ENCODE results near the gene MAPRE3. TPM values are rescaled to one million over a fixed set of nuclear protein-coding genes. Genes with fewer than 3 reads are reported as not detected.

The MAPRE3 gene
- total RNA-seq, 1 donor: 5.3 TPM

- H3K4me3 ChIP-seq (ENCODE audit: low read depth, low read length): no peak overlapping the region
- TF ChIP-seq, protein P1, sequence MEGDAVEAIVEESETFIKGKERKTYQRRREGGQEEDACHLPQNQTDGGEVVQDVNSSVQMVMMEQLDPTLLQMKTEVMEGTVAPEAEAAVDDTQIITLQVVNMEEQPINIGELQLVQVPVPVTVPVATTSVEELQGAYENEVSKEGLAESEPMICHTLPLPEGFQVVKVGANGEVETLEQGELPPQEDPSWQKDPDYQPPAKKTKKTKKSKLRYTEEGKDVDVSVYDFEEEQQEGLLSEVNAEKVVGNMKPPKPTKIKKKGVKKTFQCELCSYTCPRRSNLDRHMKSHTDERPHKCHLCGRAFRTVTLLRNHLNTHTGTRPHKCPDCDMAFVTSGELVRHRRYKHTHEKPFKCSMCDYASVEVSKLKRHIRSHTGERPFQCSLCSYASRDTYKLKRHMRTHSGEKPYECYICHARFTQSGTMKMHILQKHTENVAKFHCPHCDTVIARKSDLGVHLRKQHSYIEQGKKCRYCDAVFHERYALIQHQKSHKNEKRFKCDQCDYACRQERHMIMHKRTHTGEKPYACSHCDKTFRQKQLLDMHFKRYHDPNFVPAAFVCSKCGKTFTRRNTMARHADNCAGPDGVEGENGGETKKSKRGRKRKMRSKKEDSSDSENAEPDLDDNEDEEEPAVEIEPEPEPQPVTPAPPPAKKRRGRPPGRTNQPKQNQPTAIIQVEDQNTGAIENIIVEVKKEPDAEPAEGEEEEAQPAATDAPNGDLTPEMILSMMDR (IDR thresholded peaks at IDR 0.05; ENCODE audit: insufficient read depth, low read length): no peak
- DNase-seq (ENCODE audit: low read depth): peak; percentile 24
Measured at GRCh38 chr2:27042985-27043634, 72.7 kb downstream of the MAPRE3 start.

GRCh38 chr2:27049422-27050280 lies 79.2 kb downstream of the MAPRE3 start:
- no peak for DNase-seq (ENCODE audit: low read depth)
- TF ChIP-seq, protein P1 (IDR thresholded peaks at IDR 0.05; ENCODE audit: insufficient read depth, low read length): no peak
- peak overlapping the region; percentile 86 for H3K4me3 ChIP-seq (ENCODE audit: low read depth, low read length)

GRCh38 chr2:27050281-27050995 lies 80.0 kb downstream of the MAPRE3 start:
- TF ChIP-seq, protein P1 (IDR thresholded peaks at IDR 0.05; ENCODE audit: insufficient read depth, low read length): peak; percentile 62
- peak; percentile 99 for DNase-seq (ENCODE audit: low read depth)
- peak overlapping the region; percentile 87 for H3K4me3 ChIP-seq (ENCODE audit: low read depth, low read length)

DNA sequence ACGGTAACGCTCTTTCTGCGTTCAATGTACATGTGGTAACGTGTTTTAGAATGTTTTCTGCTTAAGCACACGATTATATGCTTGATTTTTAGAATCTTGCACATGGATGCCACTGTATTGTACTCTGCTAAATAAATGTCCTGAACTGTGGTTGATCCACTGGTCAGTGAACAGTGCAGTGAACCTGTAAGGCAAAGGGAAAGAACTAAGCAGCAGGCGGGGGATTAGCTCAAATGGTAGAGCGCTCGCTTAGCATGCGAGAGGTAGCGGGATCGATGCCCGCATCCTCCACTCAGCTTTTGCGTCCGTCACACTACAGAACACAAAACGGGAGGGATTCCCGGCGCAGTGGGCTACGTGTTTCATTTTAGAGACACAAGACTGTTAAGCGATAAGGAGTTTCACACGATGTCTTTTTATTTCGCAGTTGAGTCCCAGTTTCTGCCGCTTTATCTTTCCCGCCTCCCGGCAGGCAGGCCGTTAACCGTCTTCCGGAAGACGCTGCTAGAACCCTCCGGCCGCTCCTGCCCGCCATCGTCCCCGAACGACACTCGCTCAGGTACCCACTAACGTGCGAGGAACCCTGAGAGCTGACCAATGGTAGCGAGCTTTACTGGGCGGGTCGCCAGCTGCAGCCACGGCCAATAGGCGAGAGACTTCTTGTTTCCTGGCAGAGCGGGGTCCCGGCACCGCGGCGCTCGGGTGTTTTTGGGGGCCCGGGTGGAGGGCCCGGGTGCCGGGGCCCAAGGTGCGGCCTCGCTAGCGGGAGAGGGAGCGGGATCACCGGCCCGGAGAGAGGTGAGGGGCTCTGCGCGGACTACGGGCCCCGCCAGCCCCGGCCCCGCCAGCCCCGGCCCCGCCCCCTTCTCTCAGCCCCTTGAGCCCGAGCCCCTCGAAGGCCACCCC lies 80.8 kb downstream of the MAPRE3 start, which contains the start of gene AGBL5:
TSS of gene AGBL5 (plus strand) at position 673 of the 906 bp plus-strand sequence. CDS start 1,291 bp downstream, outside the sequence.
- peak within 1 kb of the TSS; percentile 87 for H3K4me3 ChIP-seq (ENCODE audit: low read depth, low read length)
- DNase-seq (ENCODE audit: low read depth): peak; percentile 94
- TF ChIP-seq, protein P1 (IDR thresholded peaks at IDR 0.05; ENCODE audit: insufficient read depth, low read length): no peak

- no peak for DNase-seq (ENCODE audit: low read depth)
- peak overlapping the region; percentile 87 for H3K4me3 ChIP-seq (ENCODE audit: low read depth, low read length)
- TF ChIP-seq, protein P1 (IDR thresholded peaks at IDR 0.05; ENCODE audit: insufficient read depth, low read length): no peak
Measured at GRCh38 chr2:27051902-27052645, 81.6 kb downstream of the MAPRE3 start.
